Smooth muscle cell of bladder (primary cell): ENCODE data around the gene TDRD9. TPM values are rescaled to one million over a fixed set of nuclear protein-coding genes. Genes with fewer than 3 reads are reported as not detected.

Experiments
- total RNA-seq: library from RNA; depleted of rRNA; stranded (reverse); fragments of >200 nt; gene quantifications from 2 replicates; pipeline ENCODE4 v1.2.3, GENCODE V29; 2014

The TDRD9 gene, protein sequence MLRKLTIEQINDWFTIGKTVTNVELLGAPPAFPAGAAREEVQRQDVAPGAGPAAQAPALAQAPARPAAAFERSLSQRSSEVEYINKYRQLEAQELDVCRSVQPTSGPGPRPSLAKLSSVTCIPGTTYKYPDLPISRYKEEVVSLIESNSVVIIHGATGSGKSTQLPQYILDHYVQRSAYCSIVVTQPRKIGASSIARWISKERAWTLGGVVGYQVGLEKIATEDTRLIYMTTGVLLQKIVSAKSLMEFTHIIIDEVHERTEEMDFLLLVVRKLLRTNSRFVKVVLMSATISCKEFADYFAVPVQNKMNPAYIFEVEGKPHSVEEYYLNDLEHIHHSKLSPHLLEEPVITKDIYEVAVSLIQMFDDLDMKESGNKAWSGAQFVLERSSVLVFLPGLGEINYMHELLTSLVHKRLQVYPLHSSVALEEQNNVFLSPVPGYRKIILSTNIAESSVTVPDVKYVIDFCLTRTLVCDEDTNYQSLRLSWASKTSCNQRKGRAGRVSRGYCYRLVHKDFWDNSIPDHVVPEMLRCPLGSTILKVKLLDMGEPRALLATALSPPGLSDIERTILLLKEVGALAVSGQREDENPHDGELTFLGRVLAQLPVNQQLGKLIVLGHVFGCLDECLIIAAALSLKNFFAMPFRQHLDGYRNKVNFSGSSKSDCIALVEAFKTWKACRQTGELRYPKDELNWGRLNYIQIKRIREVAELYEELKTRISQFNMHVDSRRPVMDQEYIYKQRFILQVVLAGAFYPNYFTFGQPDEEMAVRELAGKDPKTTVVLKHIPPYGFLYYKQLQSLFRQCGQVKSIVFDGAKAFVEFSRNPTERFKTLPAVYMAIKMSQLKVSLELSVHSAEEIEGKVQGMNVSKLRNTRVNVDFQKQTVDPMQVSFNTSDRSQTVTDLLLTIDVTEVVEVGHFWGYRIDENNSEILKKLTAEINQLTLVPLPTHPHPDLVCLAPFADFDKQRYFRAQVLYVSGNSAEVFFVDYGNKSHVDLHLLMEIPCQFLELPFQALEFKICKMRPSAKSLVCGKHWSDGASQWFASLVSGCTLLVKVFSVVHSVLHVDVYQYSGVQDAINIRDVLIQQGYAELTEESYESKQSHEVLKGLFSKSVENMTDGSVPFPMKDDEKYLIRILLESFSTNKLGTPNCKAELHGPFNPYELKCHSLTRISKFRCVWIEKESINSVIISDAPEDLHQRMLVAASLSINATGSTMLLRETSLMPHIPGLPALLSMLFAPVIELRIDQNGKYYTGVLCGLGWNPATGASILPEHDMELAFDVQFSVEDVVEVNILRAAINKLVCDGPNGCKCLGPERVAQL (N-terminal part only)
- total RNA-seq: 0.37 and 0.57 TPM in 2 replicates

DNA sequence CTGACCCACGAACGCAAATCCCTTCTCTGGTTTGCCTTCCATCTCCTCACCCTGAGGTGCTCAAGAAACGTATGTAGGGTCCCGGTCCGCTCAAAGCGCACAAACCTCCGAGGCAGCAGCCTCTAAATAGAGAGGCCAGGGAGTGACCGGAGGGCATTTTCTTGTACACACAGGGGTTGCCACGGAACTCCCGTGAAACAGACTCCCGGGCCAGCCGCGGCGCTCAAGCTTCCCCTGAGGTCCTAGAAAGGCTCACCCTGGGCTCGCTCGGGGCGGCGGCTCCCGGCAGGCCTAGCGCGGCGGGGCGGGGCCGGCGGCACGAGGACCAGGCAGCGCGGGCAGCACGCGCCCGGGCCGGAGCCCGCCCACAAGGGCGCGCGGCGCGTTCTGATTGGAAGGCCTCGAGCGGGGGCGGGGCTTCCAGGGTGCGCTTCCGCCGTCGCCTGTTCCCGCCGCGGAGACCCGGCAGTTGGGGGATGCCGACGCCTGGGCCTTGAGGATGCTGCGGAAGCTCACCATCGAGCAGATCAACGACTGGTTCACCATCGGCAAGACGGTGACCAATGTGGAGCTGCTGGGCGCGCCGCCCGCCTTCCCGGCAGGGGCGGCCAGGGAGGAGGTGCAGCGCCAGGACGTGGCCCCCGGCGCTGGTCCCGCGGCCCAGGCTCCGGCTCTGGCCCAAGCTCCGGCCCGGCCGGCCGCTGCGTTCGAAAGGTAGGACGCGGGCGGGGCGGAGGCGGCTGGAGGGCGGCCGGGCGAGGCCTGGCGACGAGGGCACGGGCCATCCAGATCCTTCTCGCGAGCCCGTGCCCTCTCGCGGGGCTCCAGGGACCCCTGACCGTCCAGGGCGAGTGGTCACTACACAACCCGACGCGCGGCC, at the start of gene TDRD9:
TDRD9 (plus strand) TSS at position 446 of the 880 bp plus-strand sequence; CDS start at position 500, 54 bp downstream.

GRCh38 chr14:103941973-103942736, 13.9 kb downstream of the TDRD9 start, which contains the start of gene RD3L:
Gene RD3L, minus strand, starts transcription at chr14:103942529. Its CDS starts 834 bp downstream, at chr14:103941695.

DNA sequence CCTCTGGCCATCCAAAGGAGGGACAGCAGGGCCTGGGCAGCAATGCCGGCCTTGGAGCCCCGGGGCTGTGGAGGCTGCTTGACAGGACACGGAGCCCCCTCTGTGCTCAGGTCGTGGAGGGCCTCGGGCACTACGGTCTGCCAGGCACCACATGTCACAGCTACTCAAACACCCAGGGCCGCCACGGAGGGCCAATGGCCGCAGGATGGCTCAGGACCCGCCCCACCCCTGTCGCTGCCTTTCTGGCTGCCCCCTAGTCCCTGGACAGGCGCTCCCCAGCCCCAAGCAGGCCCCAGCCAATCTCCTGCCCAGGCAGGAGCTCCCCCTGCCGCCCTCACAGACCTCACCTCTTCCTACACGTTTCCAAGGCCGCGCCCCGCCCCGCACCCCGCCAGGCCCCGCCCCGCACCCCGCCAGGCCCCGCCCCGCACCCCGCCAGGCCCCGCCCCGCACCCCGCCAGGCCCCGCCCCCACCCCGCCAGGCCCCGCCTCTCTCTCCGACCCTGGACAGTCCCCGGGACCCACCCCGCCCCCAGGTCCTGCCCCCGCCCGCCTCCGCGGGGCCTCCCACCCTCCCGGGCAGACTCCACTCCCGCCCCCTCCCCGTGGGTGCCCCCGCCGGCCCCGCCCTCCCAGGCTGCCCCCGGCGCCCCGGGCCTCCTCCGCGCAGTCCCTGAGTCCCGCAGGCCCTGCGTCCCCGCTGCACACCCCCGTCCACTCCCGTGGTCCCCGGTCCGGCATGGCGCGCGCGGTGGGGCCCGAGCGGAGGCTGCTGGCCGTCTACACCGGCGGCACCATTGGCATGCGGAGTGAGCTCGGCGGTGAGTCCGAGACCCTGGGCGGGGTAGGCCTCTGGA, 157.0 kb downstream of the TDRD9 start, which contains the start of gene ASPG:
ASPG (plus strand) TSS at position 669 of the 857 bp plus-strand sequence; CDS start at position 740, 71 bp downstream.

Other genes starting within 250 kb of the TDRD9 start
- gene XRCC3, start 213.0 kb upstream of the TDRD9 start, total RNA-seq: 3.1 and 3.7 TPM in 2 replicates
- gene ZFYVE21, start 212.6 kb upstream of the TDRD9 start, total RNA-seq: 51.6 and 57.8 TPM in 2 replicates
- 1.9 and 2.1 TPM in 2 replicates for gene PPP1R13B, start 80.9 kb upstream of the TDRD9 start, total RNA-seq
- gene RD3L, start 14.1 kb downstream of the TDRD9 start, total RNA-seq: not detected in 2 replicates
- gene ASPG, start 157.2 kb downstream of the TDRD9 start, total RNA-seq: not detected in 2 replicates
- gene KIF26A, start 210.1 kb downstream of the TDRD9 start, total RNA-seq: under 0.01 and 0.14 TPM in 2 replicates